ENCODE measurements around the gene SCRN1. TPM values are rescaled to one million over a fixed set of nuclear protein-coding genes. Genes with fewer than 3 reads are reported as not detected.

SCRN1 gene
- total and polyA plus RNA-seq, 7 donors = 0.80 to 6.7 (median 2.6) TPM

GRCh38 chr7:29906200-29907022 lies 83.2 kb downstream of the SCRN1 start:
- DNase-seq (no peak), ATAC-seq (no peak)
- Histone ChIP-seq H3K27ac (no peak overlapping the region), H3K27me3 (ENCODE audit: insufficient read depth in 3 of 3, low read length in 2 of 3) (no peaks in the 10 kb centered on the region), H3K9me3 (peaks cover 5% of the 10 kb centered on the region), H3K4me1 (no peaks in the 10 kb centered on the region), H3K36me3 (ENCODE audit: insufficient read depth in 1 of 2, low read depth in 1 of 2) (peaks cover 3 to 56% of the 10 kb centered on the region in 2 donors), H3K4me3 (no peak overlapping the region)
- no peak for TF ChIP-seq CTCF (IDR thresholded peaks at IDR 0.05)
- WGBS, 3 donors = 90% methylated on average over 3 of the region's 3 CpGs
- intact Hi-C loops (cut with DNase I) = no loop called here

GRCh38 chr7:29900745-29901144 lies 88.9 kb downstream of the SCRN1 start:
- Histone ChIP-seq H3K4me3 (no peak overlapping the region), H3K27me3 (ENCODE audit: insufficient read depth in 3 of 3, low read length in 2 of 3) (no peaks in the 10 kb centered on the region), H3K27ac (no peak overlapping the region), H3K36me3 (ENCODE audit: insufficient read depth in 1 of 2, low read depth in 1 of 2) (peaks cover 3 to 55% of the 10 kb centered on the region in 2 donors), H3K9me3 (no peaks in the 10 kb centered on the region), H3K4me1 (no peaks in the 10 kb centered on the region)
- no peak for TF ChIP-seq CTCF (IDR thresholded peaks at IDR 0.05)
- DNase-seq = no peak
- 36 to 64% (median 41%) methylated on average over 1 of the region's 1 CpG for WGBS, 3 donors
- intact Hi-C loops (cut with DNase I) = no loop called here
- ATAC-seq = no peak

GRCh38 chr7:29898301-29898700 lies 91.3 kb downstream of the SCRN1 start:
- Histone ChIP-seq H3K36me3 (ENCODE audit: insufficient read depth in 1 of 2, low read depth in 1 of 2) (peaks cover 0 to 42% of the 10 kb centered on the region in 2 donors), H3K27me3 (ENCODE audit: insufficient read depth in 3 of 3, low read length in 2 of 3) (no peaks in the 10 kb centered on the region), H3K9me3 (no peaks in the 10 kb centered on the region), H3K4me3 (no peak overlapping the region), H3K27ac (no peak overlapping the region), H3K4me1 (no peaks in the 10 kb centered on the region)
- ATAC-seq (no peak), DNase-seq (no peak)
- intact Hi-C loops (cut with DNase I) = no loop called here
- WGBS, 3 donors = 62 to 65% (median 63%) methylated on average over 5 of the region's 5 CpGs
- TF ChIP-seq CTCF (IDR thresholded peaks at IDR 0.05) = no peak

GRCh38 chr7:29896685-29897411 lies 92.8 kb downstream of the SCRN1 start:
- H3K27ac ChIP-seq = no peak overlapping the region
- no peaks in the 10 kb centered on the region for H3K27me3 ChIP-seq (ENCODE audit: insufficient read depth in 3 of 3, low read length in 2 of 3)
- no peak for DNase-seq
- no peaks in the 10 kb centered on the region for H3K4me1 ChIP-seq
- H3K9me3 ChIP-seq = no peaks in the 10 kb centered on the region
- intact Hi-C loops (cut with DNase I) = no loop called here
- H3K4me3 ChIP-seq = no peak overlapping the region
- ATAC-seq = no peak
- WGBS, 3 donors = 97 to 99% (median 98%) methylated on average over 2 of the region's 2 CpGs
- no peak for TF ChIP-seq CTCF (IDR thresholded peaks at IDR 0.05)
- H3K36me3 ChIP-seq (ENCODE audit: insufficient read depth in 1 of 2, low read depth in 1 of 2) = peaks cover 0 to 50% of the 10 kb centered on the region in 2 donors

All from psoas muscle (tissue), 8 donors.